ENCODE data around the gene SHMT1.
A peak's percentile ranks its signal among the peaks of the same experiment; 100 is the strongest.
"Not testable (repeated sequence)": the region's sequence is repeated elsewhere in the genome, so short reads cannot be mapped to it uniquely, and the experiment has no call there.

The SHMT1 gene

DNA sequence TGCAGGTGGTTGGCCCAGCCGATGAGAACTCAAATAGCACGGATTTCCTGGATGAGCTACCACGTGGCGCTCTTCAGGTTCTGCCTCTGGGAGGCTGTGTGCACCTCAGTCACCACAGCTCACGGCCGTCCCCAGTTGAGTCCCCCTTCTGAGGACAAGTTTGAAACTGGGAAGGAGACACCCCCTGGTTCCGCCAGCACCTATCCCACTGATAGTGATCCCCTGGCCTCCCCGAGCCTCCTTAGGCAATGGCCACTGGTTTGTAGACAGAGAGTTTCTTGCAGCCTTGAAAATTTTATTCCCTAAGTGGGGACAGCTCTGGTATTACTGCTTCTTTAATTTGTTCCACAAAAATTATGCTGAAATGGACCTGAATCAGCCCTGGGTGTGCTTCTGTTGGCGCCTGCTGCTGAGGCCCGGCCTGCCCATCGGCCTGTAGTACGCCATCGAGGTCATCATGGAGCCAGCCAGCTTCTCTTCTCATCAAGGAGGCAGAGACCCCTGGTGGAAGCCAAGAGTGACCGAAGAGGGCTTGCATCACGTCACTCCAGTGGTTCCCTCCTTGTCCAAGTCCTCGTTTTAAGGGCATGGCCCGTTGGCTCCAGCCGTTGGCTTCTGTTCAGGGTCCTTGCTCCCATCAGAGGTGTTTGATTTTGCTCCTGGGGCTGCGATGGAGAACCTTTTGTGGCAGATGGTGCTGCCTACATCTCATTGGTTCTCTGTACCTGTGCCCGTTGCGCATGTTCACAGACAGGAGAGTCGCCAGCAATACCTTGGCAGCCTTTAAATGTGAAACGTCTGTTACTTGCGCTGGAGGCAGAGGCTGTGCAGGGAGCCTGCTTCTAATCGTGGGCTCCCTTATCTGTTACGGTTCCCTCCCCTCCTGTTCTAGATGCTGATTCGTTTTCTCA lies 39.0 kb downstream of the SHMT1 start:
- no peak for DNase-seq

DNA sequence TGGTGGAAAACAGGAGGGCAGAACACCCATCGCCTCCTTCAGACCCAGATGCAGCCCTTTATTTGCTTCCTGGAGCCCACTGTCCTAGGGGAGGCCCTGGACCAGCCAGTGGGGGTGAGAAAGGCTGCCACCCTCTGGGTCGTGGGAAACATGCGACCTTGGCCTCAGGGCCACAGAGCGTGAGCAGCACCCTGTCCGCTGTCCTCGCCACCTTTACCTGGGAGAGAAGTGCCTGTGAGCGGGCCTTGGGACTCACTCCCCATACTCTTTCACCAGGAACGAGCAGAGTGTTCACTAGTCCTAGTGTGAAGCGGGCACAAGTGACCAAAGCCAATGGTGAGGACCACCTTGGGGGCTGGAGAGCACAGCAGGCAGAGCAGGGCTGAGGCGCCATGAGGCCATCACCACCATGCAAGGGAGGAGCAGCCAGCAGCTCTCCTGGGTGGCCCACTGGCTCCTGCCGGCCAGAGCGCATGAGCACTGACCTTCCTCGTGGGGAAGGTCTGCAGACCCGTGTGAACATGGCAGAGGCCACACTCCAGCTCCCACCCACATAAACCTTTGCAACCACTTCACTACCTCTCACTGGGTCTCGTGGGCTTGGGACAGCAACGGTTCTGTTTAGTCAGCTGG lies 39.7 kb downstream of the SHMT1 start:
- no peak for DNase-seq

DNA sequence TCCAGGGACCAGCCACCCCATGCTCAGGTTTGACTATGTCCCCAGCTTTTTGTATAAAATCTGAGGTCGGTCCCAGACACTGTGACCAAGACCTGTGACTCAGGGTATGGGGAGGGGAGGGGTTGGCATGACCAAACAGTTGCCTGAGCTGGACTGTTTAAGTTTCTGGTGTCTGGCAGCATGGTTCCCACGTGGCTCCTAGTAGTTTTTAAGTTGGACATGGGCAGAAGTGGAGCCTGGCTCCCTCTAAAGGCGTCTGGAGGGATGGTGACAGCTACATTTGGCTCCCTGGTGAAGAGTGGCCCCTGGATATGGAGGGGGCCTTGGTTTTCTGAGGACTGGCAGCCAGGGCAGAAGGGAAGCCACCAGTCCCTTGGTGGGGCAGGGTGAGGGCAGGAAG lies 40.3 kb downstream of the SHMT1 start:
- no peak for DNase-seq

DNA sequence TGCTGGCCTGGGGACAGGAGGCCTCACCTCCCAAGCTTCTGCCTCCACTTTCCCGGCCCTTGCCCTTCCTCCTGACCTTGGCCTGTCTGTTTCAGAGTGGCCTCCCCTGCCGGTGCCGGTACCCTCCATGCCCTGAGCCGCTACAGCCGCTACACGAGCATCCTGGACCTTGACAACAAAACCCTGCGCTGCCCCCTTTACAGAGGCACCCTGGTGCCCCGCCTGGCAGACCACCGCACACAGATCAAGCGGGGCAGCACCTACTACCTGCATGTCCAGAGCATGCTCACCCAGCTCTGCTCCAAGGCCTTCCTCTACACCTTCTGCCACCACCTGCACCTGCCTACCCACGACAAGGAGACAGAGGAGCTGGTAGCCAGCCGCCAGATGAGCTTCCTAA lies 40.8 kb downstream of the SHMT1 start:
- DNase-seq: no peak

DNA sequence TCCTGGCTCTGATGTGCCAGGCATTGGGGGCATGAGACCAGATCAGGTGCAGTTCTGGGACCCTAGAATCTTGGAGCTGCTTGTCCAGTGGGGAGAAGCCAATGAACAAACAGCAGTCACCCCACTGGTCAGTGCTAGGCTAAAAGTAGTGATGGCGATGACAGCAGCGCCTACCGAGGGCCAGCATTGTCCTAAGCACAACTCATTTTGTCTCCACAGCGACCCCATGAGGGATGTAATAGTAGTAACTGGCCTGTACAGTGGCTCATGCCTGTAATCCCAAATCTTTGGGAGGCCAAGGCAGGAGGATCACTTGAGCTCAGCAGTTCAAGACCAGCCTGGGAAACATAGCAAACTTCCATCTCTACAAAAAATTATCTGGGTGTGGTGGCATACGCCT lies 42.0 kb downstream of the SHMT1 start:
- no peak for DNase-seq

DNA sequence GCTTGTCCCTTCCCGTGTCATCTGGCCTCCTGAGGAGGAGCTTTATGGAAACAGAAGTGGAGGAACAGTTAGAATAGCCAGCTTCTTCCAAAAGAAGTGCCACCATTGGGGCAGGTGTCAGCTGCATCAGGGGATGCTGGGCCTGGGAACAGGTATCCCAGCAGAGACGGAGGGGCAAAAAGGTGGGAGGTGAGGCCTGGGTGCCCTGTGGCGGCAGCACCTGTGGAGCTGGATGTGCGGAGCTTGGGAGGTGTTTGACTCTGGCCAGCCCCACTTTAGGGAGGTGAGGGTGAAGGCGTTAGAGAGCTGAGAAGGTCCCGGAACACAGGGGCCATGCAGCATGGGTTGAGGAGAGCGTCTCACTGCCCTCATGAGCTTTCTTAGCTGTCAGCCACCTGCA lies 43.0 kb downstream of the SHMT1 start:
- DNase-seq: no peak

DNA sequence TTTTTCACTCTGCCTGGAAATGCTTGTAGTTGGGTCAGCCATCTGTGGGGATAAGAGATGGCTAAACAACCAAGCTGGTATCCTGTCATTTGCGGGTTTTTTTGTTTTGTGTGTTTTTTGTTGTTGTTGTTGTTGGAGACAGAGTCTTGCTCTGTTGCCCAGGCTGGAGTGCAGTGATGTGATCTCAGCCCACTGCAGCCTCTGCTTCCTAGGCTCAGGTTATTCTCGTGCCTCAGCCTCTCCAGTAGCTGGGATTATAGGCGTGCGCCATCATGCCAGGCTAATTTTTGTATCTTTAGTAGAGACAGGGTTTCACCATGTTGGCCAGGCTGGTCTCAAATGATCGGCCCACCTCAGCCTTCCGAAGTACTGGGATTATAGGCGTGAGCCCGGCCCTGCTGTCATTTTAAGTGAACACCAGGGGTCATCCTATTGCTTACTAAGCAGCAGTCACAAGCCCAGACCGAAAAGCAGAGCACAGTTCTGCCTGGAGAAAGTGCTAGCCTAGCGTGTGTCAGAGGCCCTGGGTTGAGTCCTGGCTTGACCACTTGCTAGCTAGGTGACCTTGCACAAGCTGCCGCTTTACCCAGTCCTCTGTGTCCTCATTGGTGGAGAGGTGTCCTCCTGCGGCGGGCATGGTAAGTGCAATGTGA lies 43.6 kb downstream of the SHMT1 start:
- no peak for DNase-seq

DNA sequence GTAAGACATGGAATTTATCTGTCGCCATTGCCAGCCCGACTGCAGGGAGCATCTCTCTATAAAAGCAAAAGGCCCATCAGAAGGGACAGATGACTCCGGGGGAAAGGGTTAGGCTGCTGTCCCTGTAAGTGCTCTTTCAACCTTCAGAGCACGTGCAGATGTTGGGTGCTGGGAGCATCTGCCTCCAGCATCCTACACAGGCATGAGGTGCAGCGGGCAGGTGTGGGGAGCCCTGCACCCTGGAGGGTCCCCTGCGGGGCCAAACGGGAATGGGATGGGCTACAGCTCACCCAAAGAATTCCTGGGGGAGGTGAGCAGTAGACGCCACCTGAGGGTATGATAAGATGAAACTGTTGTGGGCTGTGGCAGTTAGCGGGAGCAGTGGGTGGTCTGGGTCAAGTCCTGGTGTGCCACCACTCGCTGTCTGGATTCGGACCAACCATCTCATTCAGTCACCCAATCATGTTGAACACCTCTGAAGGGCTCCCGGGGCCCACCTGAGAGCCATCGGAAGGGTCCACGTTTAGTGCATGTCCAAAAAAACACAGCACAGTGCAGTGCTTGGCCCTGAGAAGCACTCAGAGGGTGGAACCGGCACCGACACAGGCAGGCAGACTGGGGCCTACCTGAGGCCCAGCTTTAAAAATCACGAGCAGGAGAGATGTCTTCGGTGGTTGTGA lies 44.4 kb downstream of the SHMT1 start:
- DNase-seq: no peak

DNA sequence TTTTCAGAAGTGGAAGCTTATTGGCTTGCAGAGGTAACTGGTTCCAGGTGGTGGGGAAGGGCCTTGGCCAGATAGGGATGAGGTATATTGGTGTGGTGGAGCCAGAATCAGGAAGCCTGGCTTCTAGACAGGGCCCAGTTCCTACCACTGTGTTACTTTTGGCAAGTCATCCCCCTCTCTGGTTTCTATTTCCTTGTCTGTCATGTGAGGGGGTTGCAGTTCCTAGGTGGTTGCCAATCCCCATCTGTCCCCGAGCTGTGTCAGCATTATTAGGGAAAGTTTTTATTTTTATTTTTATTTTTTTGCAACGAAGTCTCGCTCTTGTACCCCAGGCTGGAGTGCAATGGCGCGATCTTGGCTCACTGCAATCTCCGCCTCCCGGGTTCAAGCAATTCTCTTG lies 45.2 kb downstream of the SHMT1 start:
- DNase-seq: no peak

DNA sequence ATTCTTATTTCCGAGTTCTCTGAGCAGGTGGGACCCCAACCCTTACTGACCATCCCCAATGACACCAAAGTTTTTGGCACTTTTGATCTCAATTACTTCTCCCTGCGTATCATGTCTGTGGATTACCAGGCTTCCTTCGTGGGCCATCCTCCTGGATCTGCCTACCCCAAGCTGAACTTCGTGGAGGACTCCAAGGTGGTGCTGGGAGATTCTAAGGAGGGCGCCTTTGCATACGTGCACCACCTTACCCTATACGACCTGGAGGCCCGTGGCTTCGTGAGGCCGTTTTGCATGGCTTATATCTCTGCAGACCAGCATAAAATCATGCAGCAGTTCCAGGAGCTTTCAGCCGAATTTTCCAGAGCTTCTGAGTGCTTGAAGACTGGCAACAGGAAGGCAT lies 47.4 kb downstream of the SHMT1 start:
- DNase-seq: no peak

DNA sequence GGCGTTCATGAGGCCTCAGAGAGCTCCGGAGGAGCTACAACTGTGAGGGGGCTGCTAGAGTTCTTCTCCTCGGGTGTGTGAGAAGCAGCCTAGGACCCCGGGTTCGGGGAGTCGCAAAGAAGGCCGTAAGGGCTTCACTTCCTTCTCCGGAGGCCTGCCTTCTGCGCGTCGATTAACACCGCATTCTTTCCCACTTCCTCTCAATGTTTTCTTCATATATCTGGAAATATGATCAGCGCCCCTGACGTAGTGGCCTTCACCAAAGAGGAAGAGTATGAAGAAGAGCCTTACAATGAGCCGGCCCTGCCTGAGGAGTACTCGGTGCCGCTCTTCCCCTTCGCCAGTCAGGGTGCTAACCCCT lies 47.8 kb downstream of the SHMT1 start:
- DNase-seq: no peak

DNA sequence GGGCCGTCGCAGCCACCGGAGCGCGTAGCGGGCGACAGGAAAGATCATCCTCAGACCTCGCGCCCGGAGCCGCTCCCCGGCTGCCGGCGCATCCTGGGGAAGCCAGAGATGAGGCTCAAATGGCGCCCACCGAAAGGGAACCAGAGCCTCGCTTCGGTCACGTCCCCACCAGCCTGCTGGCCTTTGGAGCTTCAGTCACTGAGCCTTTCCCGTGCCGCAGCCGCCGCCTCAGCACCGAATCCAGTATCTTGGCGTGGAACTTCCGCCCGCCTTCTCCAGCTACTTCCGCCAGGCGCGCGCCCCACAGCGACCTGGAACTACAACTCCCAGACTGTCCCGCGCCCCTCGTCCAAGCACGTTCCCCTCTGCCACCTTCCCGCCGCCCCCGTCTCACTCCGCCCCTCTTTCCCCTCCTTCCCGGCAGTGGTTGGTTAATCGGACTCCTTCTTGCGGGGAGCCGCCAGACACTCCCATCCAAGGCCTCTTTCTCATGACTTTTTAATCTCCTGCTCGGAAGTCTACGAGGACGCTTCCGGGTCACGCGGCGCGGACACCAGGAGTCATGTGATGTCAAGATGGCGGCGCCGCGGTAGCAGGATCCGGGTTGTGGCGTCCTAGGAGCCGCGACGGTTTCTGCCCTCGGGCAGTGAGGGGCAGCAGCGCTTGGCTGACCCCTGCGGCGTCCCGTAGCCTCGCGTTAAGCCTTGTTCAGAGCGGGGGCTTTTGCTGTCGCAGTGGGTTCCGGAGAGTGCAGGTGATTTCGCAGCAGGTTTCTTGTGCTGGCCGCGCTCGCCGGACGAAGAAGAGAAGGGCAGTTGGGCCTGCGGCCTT lies 48.4 kb downstream of the SHMT1 start, which contains the start of the genes SMCR8 and TOP3A:
SMCR8 (plus strand) TSS at position 563 of the 831 bp plus-strand sequence. CDS start 497 bp downstream, outside the sequence.
TOP3A (minus strand) TSS at position 264 of the 831 bp plus-strand sequence; CDS start at position 48, 216 bp downstream.
- peak; percentile 26 for DNase-seq

DNA sequence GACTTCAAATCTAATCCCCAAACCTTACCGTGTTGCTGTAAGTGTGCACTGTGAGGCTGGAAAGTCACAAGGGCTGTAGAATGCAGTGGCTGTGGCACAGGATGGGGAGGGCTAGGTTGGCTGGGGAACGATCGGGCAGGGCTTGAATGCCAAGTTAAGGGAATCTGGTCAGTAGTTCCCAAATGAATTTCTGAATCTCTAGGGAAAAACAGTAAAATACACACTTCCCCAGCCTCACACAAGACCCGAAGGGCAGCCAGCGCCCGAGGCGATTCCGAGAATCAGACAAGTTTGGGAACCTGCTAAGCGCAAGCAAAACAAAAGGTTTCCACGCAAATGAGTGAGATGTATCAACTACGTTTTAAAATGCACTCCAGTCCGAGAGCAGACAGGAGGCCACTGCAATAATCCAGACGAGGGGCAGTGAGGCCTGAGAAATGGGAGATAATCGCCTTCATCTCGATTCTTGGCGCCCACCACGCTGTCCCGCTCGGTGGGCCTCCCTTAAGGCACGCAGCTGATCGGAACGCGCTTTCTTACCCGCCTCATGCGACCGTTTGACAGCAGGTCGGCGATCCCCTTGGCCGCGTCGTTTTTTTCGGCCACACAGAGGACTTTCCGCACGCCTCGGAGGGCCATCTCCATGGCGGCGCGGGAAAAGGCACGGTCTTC lies 49.2 kb downstream of the SHMT1 start:
- DNase-seq: no peak

DNA sequence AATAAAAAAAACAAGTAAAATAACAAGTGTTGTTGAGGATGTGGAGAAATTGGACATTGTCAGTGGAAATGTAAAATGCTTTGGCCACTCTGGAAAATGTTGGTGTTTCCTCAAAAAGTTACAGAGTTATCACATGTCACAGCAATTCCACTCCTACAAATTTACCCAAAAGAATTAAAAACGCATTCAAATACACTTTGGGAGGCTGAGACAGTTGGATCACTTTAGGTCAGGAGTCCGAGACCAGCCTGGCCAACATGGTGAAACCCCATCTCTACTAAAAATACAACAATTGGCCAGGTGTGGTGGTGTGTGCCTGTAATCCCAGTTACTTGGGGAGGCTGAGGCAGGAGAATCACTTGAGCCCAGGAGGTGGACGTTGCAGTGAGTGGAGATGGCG lies 54.1 kb downstream of the SHMT1 start:
- DNase-seq: no peak

DNA sequence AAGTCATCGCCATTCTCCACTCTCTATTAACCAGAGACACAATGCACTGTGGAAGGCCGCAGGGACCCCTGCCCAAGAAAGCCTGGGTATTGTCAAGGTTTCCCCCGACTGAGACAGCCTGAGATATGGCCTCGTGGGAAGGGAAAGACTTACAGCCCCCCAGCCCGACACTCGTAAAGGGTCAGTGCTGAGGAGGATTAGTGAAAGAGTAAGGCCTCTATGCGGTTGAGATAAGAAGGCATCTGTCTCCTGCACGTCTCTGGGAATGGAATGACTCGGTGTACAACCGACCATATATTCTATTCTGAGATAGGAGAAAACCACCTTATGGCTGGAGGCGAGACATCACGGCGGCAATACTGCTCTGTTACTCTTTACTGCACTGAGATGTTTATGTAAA lies 60.1 kb downstream of the SHMT1 start:
- DNase-seq: not testable (repeated sequence)

DNA sequence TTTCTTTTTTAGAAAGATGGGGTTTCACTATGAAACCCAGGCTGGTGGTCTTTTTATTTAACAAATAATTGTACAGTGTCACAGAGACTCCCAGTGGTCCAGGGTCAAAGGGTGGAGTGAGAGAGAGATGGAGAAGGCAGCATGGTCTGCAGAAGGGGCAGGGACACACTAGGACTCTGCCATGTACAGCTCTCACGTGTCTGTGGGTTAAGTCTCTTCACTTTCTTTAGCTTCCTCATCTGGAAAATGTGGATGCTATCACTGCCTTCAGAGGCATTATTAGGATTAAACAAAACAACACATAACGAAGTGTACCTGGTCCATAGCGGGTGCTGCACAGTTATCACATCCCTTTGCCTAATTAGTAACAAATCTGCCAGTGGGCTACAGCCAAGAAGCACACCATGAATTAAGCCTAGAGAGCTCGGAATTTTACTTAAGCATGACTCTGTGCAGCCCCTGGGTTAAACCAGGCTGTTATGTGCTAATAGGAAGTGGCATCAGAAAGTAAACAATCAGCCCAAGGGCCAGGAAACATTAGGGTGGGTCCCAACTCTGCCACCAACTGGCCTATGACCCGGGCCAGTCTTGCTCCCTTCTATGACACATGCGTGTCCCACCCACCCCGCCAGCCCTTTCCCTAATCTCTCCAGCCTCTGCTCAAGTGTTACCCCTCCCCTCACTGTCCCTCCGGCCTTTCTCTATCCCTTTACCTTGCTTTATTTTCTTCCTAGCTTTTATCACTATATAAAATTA lies 62.4 kb downstream of the SHMT1 start:
- DNase-seq: no peak

DNA sequence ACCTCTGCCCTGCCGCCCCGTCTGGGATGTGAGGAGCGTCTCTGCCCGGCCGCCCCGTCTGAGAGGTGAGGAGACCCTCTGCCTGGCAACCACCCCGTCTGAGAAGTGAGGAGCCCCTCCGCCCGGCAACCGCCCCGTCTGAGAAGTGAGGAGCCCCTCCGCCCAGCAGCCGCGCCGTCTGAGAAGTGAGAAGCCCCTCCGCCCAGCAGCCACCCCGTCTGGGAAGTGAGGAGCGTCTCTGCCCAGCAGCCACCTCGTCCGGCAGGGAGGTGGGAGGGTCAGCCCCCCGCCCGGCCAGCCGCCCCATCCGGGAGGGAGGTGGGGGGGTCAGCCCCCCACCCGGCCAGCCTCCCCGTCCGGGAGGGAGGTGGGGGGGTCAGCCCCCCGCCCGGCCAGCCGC lies 65.3 kb downstream of the SHMT1 start:
- DNase-seq: not testable (repeated sequence)

DNA sequence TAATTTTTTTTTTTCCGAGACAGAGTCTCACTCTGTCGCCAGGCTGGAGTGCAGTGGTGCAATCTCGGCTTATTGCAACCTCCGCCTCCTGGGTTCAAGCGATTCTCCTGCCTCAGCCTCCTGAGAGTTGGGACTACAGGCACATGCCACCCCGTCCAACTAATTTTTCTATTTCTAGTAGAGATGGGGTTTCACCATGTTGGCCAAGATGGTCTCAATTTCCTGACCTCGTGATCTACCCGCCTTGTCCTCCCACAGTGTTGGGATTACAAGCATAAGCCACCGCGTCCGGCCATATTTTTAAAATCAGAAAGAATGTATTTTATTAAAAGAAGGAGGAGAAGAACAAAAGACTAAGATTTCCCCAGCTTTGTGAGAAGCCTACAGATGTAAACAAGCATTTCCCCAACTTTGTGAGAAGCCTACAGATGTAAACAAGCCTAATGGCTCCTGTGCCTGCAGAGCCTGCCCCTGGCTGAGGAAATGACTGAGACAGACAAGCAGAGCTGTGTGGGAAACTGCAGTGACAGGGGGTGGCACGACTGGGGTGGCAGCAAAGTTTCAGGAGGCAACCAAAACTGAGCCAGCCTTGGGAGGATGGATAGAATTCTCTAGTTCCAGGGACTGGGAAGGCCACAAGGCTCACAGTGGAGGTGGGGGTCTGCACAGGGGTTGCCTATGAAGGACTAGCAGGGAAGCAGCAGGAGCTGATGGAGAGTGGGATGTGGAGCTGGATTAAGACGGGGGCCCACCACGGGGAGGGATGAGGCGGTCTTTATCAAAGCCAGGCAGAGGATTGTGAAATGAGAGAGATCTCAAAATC lies 71.4 kb downstream of the SHMT1 start:
- no peak for DNase-seq

DNA sequence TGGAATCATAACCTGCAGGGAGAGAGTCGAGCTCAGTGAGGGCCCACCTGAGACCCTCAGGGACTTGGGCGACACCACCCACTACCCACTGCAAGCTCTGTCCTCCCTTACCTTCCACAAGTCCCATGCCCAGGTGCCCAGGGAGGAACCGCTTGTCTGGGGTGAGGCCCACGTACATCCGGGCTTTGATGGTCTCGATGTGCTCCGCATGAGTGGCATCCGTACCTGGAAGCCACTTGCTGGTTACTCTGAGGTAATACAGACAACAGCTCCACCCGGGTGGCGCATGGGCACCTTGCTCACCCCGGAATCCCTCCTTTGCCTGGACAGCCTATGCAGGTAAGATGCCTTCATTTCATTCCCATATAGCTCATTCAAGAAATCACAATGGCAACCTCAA lies 78.1 kb downstream of the SHMT1 start:
- no peak for DNase-seq

DNA sequence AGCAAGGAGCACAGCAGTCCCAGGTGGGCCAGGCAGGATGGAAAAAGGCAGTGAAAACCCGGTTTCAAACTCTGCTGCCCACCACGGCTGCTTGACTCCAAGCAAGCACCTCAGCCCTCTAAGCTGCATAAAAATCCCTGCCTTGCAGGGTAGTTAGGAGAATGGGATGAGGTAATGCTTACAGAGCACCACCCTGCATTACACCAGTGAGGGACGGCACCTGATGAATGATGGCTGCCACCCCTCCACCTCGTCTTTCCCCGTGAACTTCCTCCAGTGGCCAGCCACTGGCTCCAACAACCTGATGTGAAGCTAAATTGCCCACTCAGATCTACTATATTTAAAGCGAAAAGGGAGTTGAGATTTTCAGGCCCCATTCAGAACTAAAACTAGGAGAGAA lies 81.6 kb downstream of the SHMT1 start:
- DNase-seq: no peak
